Measurements from ENCODE around the gene HS6ST1. TPM values are rescaled to one million over a fixed set of nuclear protein-coding genes. Genes with fewer than 3 reads are reported as not detected.
A peak's percentile ranks its signal among the peaks of the same experiment; 100 is the strongest.

HS6ST1 gene
- total and polyA plus RNA-seq, 4 donors, result 37.0 to 110 (median 84.7) TPM

DNA sequence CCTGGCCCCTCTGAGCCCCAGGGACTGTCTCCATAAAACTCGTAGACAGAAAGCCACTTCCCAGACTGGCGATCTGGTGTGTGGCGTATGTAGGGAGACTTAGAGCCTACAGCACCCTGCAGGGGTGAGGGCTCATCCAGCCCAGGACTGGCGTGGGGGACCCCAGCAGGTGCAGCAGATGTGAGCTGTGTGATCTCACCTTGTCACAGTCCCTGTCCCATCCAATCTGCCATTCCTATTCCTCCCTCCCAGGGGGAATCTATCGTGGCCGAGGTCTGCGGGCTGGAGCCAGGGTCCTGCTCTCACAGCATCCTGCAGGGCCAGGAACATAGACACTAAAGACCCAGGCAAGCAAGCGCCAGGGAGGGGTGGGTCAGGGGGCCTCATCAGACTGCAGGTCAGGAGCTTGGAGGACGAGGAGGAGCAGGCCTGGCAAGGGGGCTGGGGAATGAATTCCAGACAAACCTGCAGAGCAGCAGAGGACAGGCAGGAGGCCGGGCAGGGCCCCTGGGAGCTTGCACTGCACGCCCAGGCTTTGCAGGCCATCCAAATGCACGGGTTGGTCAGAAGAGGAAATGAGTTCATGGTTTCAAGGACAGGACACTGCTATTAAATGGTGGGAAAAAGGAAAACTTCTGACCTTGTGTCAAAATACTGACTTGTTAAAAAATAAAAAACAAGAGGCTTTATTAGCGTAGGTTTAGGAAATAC, 32.5 kb downstream of the HS6ST1 start:
- Histone ChIP-seq H3K9me3 (ENCODE audit: control insufficient read depth, insufficient read depth, low read length) (no peaks in the 10 kb centered on the region), H3K4me1 (ENCODE audit: control insufficient read depth, insufficient read depth, low read length) (peaks cover 74% of the 10 kb centered on the region), H3K36me3 (ENCODE audit: control insufficient read depth, insufficient read depth, low read length) (peaks cover 79% of the 10 kb centered on the region), H3K4me3 (ENCODE audit: low read depth, low read length) (no peak overlapping the region), H3K27ac (ENCODE audit: low read depth, low read length) (no peak overlapping the region), H3K27me3 (ENCODE audit: control insufficient read depth, insufficient read depth, low read length) (no peaks in the 10 kb centered on the region)
- 68% methylated on average over 11 of the region's 13 CpGs for WGBS (ENCODE audit: insufficient coverage)
- DNase-seq (ENCODE audit: low read depth in 4 of 6, low spot score in 6 of 6), result no peak

DNA sequence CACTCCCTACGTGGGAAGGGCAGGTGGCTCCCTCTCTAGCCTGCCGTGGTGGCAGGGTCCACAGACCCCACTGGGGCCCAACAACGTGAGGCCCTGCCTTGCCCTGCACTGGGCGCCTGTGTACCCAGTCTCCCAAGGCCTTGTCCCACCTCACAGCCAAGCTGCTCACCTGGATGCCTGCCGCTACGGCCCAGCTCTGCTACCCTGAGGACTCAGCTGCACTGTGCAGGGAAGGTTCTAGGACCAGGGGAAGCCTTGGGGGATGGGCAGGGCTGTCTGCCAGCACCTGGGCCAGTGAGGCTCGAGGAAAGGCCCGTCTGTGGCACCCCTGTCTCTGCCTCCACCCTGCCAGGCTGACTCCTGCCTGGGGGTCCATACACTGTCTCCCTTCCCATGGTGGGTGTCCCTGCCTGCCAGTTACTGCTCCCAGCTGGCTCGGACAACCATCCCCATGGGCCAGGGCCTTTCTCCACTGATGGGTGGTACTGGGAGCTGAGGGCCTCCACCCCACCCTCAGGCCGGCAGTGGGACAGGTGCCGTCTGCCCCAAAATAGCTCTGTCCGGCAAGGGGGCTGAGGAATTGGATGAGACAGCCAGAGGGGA, 33.2 kb downstream of the HS6ST1 start:
- Histone ChIP-seq H3K9me3 (ENCODE audit: control insufficient read depth, insufficient read depth, low read length) (no peaks in the 10 kb centered on the region), H3K4me3 (ENCODE audit: low read depth, low read length) (no peak overlapping the region), H3K27ac (ENCODE audit: low read depth, low read length) (no peak overlapping the region), H3K27me3 (ENCODE audit: control insufficient read depth, insufficient read depth, low read length) (no peaks in the 10 kb centered on the region), H3K36me3 (ENCODE audit: control insufficient read depth, insufficient read depth, low read length) (peaks cover 85% of the 10 kb centered on the region), H3K4me1 (ENCODE audit: control insufficient read depth, insufficient read depth, low read length) (peaks cover 79% of the 10 kb centered on the region)
- WGBS (ENCODE audit: insufficient coverage), result 78% methylated on average over 12 of the region's 12 CpGs
- DNase-seq (ENCODE audit: low read depth in 4 of 6, low spot score in 6 of 6), result no peak

DNA sequence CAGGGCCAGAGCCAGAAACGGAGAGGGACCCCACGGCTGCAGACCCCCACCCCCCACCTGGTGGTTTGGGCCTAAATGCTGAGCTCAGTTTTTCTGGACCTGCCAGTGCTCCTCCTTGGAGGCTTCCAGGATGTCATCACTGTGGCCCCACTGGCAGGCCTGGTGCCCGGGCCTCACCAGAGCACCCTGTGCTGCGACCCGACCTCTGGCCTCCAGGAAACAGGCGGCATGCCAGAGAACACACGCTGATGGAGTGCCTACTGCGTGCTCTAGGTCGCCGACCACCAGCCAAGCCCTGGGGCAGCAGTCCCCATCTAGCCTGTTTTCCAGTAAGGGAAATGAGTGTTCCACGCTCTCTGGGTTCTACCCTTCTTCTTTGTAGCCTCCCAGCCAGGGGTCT, 33.8 kb downstream of the HS6ST1 start:
- Histone ChIP-seq H3K36me3 (ENCODE audit: control insufficient read depth, insufficient read depth, low read length) (peaks cover 91% of the 10 kb centered on the region), H3K4me3 (ENCODE audit: low read depth, low read length) (no peak overlapping the region), H3K9me3 (ENCODE audit: control insufficient read depth, insufficient read depth, low read length) (no peaks in the 10 kb centered on the region), H3K27ac (ENCODE audit: low read depth, low read length) (no peak overlapping the region), H3K4me1 (ENCODE audit: control insufficient read depth, insufficient read depth, low read length) (peaks cover 85% of the 10 kb centered on the region), H3K27me3 (ENCODE audit: control insufficient read depth, insufficient read depth, low read length) (no peaks in the 10 kb centered on the region)
- 84% methylated on average over 10 of the region's 11 CpGs for WGBS (ENCODE audit: insufficient coverage)
- DNase-seq (ENCODE audit: low read depth in 4 of 6, low spot score in 6 of 6), result no peak

DNA sequence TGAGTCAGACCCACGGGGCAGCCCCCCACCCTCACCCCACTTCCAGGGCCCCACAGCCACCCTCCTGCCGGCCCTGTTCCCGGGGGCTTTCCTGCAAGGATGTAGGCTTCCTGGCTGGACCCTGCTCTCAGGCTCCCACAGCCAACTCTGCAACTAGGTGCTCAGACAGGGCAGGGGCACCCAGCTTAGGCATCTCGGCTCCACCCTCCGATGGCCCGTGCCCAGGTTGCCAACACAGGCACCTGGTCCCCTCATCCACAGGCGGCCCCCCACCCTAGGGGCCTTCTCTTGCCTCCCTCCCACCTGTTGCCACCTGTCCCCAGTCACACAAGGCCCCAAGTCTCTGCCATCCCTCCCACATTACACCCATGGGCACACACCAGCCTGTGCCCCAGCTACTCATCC, 34.6 kb downstream of the HS6ST1 start:
- 94% methylated on average over 7 of the region's 7 CpGs for WGBS (ENCODE audit: insufficient coverage)
- no peak overlapping the region for H3K27ac ChIP-seq (ENCODE audit: low read depth, low read length)

DNA sequence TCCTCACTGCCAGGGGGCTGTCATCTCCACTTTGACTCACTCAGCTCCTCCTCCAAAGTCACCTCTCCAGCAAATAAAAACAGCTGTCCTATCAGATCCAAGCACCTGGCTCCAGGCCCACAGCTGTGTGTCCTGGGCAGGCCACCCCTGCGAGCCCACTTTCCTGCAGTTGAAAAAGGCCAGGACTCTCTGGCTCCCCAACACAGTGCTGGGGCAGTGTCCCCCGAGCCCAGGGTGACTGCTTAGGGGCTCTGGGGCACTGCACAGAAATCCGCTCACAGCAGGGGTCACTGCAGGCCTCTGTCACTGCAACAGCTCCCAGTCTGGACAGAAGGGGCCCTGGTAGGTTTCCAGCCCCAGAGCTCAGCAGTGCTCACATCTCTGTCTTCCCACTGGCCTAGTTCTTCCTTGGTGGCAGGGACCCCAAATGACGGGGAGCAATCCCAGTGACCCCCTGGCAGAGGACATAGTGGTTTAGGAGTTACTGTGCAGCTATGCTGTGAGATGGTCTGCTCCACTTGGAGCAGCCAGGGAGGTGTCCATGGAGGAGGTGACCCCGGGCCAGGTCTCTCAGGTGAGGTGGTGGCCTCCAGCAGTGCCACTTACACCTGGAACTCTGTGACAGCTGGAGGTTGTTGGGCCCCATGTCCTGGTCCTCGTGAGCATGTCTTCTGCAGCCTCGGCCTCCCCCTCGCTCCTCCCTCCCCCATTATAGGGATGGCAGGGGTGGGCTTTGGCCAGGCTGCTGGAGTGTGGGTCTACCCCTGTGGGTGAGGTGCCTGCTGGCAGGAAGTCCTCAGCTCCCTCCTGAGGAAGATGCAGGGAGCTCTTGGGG, 35.5 kb downstream of the HS6ST1 start:
- Histone ChIP-seq H3K27me3 (ENCODE audit: control insufficient read depth, insufficient read depth, low read length) (no peaks in the 10 kb centered on the region), H3K4me1 (ENCODE audit: control insufficient read depth, insufficient read depth, low read length) (peaks cover 80% of the 10 kb centered on the region), H3K36me3 (ENCODE audit: control insufficient read depth, insufficient read depth, low read length) (peaks cover 86% of the 10 kb centered on the region), H3K27ac (ENCODE audit: low read depth, low read length) (no peak overlapping the region), H3K4me3 (ENCODE audit: low read depth, low read length) (no peak overlapping the region), H3K9me3 (ENCODE audit: control insufficient read depth, insufficient read depth, low read length) (no peaks in the 10 kb centered on the region)
- WGBS (ENCODE audit: insufficient coverage), result 81% methylated on average over 5 of the region's 8 CpGs
- DNase-seq (ENCODE audit: low read depth in 4 of 6, low spot score in 6 of 6), result no peak

More for the DNA sequence above, 34.6 kb downstream of the HS6ST1 start:
- DNase-seq (ENCODE audit: low read depth in 4 of 6, low spot score in 6 of 6), result no peak
- Histone ChIP-seq H3K4me1 (ENCODE audit: control insufficient read depth, insufficient read depth, low read length) (peaks cover 84% of the 10 kb centered on the region), H3K27me3 (ENCODE audit: control insufficient read depth, insufficient read depth, low read length) (no peaks in the 10 kb centered on the region), H3K36me3 (ENCODE audit: control insufficient read depth, insufficient read depth, low read length) (peaks cover 90% of the 10 kb centered on the region), H3K9me3 (ENCODE audit: control insufficient read depth, insufficient read depth, low read length) (no peaks in the 10 kb centered on the region), H3K4me3 (ENCODE audit: low read depth, low read length) (no peak overlapping the region)

DNA sequence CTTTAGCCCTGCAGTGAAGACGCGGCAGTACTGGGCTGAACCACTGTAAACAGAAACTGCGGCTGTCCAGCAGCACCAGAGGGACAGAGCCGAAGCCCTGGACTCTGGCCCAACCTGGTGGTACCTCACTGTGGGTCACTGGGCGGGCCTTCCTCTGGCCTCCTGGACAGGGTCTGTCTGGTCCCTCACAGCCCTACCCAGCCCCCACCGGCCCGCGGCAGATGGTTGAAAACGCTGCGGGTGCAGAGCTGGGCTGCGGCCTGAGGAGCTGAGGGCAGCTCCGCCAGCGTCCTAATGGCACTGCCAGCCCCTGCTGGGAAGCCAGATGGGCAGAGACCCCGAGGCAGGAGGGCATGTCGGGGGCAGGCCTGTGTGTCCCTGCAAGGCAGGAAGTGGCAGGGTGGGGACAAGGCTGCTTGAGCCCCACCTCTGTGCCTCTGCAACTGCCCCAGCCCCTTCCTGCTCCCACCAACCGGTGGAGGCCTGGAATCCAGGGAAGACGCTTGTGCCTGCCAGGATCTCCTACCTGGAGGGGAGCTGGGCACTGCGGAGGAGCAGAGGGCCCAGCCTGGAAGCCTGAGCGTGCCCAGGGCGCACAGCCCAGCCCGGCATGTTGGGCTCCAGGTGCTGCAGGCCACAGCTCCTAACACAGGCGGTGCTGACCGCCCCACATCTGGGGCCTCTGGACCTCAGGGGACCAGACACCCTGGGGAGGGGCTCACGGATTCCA, 36.3 kb downstream of the HS6ST1 start:
- WGBS (ENCODE audit: insufficient coverage), result 65% methylated on average over 23 of the region's 24 CpGs
- DNase-seq (ENCODE audit: low read depth in 4 of 6, low spot score in 6 of 6), result no peak
- no peak overlapping the region for H3K4me3 ChIP-seq (ENCODE audit: low read depth, low read length)
- peaks cover 77% of the 10 kb centered on the region for H3K4me1 ChIP-seq (ENCODE audit: control insufficient read depth, insufficient read depth, low read length)
- H3K9me3 ChIP-seq (ENCODE audit: control insufficient read depth, insufficient read depth, low read length), result no peaks in the 10 kb centered on the region
- no peaks in the 10 kb centered on the region for H3K27me3 ChIP-seq (ENCODE audit: control insufficient read depth, insufficient read depth, low read length)
- H3K36me3 ChIP-seq (ENCODE audit: control insufficient read depth, insufficient read depth, low read length), result peaks cover 83% of the 10 kb centered on the region
- H3K27ac ChIP-seq (ENCODE audit: low read depth, low read length), result no peak overlapping the region

DNA sequence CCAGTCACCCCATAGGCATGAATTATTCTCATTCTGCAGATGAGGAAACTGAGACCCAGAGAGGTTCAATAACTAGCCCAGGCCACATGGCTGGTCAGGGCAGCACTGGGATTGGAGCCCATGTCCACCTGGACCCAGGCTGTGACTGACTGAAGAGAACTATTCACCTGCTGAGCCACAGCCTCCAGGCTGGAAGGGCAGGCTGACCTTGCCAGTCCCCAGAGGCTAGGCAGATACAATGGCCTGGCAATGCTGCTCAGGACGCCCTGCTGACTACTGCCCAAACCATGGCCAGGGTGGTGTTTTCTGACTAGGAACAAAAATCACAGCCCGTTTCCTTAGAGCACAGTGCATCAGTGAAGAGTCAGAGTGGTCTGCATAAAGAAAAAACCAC, 36.8 kb downstream of the HS6ST1 start:
- Histone ChIP-seq H3K4me3 (ENCODE audit: low read depth, low read length) (no peak overlapping the region), H3K4me1 (ENCODE audit: control insufficient read depth, insufficient read depth, low read length) (peaks cover 77% of the 10 kb centered on the region), H3K36me3 (ENCODE audit: control insufficient read depth, insufficient read depth, low read length) (peaks cover 83% of the 10 kb centered on the region), H3K27ac (ENCODE audit: low read depth, low read length) (no peak overlapping the region), H3K9me3 (ENCODE audit: control insufficient read depth, insufficient read depth, low read length) (no peaks in the 10 kb centered on the region), H3K27me3 (ENCODE audit: control insufficient read depth, insufficient read depth, low read length) (no peaks in the 10 kb centered on the region)
- WGBS (ENCODE audit: insufficient coverage), result 92% methylated on average over 1 of the region's 2 CpGs
- DNase-seq (ENCODE audit: low read depth in 4 of 6, low spot score in 6 of 6), result no peak

DNA sequence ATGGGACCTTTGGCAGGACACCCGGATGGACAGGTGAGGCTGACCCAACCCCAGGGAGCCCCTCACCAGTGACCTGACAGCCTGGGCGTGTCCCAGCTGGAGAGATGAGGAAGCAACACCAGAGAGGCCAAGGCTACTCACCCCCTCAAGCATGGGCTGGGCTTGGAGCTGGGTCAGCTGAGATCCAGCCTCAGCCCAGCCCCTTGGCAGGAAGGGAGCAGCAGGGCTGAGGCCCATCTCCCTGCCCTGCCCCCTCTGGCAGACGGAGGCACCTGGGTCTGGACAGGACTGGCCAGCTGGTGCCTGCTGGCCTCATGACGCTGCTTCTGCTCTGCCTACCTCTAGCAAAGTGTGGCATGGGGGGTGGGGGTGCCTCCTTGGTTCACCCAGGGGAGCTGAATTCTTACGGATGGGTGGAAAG, 37.8 kb downstream of the HS6ST1 start:
- H3K36me3 ChIP-seq (ENCODE audit: control insufficient read depth, insufficient read depth, low read length), result peaks cover 84% of the 10 kb centered on the region
- no peak for DNase-seq (ENCODE audit: low read depth in 4 of 6, low spot score in 6 of 6)
- peaks cover 75% of the 10 kb centered on the region for H3K4me1 ChIP-seq (ENCODE audit: control insufficient read depth, insufficient read depth, low read length)
- H3K27me3 ChIP-seq (ENCODE audit: control insufficient read depth, insufficient read depth, low read length), result no peaks in the 10 kb centered on the region
- H3K27ac ChIP-seq (ENCODE audit: low read depth, low read length), result no peak overlapping the region
- no peaks in the 10 kb centered on the region for H3K9me3 ChIP-seq (ENCODE audit: control insufficient read depth, insufficient read depth, low read length)
- H3K4me3 ChIP-seq (ENCODE audit: low read depth, low read length), result no peak overlapping the region
- WGBS (ENCODE audit: insufficient coverage), result 71% methylated on average over 5 of the region's 5 CpGs

DNA sequence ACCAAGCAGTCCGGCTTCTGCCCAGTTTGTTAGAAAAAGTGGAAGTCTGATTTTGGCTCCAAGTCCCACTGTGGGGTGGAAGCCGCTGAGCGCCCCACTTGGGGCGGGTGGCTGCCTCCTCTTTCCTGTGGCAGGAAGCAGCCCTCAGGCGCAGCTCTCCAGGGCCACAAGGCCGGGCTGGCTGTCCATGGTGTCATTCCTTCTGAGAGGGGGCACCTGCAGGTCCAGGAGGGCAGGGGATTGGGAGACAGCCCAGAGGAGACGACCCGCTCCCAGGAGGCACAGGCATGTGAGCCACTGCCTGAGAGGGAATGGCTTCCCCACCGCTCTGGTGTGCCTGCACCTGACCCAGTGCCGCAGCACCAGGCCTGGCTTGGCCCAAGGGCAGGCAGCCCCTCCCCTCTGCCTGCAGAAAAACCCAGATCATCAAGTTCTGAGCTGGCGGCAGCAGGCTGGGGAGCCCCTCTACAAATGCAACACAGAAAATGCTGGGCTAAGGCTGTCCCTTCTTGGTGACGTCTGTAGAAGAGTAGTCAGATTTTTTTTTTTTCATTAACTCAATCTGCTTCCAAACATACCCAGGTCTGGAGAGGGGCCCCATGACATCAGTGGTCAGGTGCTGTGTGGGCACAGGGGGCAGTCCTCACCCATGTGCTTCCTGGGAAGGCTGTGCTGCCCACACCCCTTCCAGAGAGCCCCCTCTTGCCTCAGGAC, 38.4 kb downstream of the HS6ST1 start:
- Histone ChIP-seq H3K27ac (ENCODE audit: low read depth, low read length) (peak overlapping the region; percentile 61), H3K4me3 (ENCODE audit: low read depth, low read length) (no peak overlapping the region), H3K9me3 (ENCODE audit: control insufficient read depth, insufficient read depth, low read length) (no peaks in the 10 kb centered on the region), H3K36me3 (ENCODE audit: control insufficient read depth, insufficient read depth, low read length) (peaks cover 83% of the 10 kb centered on the region), H3K27me3 (ENCODE audit: control insufficient read depth, insufficient read depth, low read length) (no peaks in the 10 kb centered on the region), H3K4me1 (ENCODE audit: control insufficient read depth, insufficient read depth, low read length) (peaks cover 74% of the 10 kb centered on the region)
- DNase-seq (ENCODE audit: low read depth in 4 of 6, low spot score in 6 of 6), result no peak
- WGBS (ENCODE audit: insufficient coverage), result 62% methylated on average over 9 of the region's 12 CpGs
